GM18951 (cell line): ENCODE data around the gene SUB1.

Experiments used
- POLR2A ChIP-seq: IDR thresholded peaks from 4 replicates; pipeline ENCODE4 v1.6.1; 2011; ENCODE audit warnings: mild to moderate bottlenecking; ENCODE audit not compliant: insufficient read length, insufficient read depth; ENCODE audit errors: extremely low read depth
- in situ Hi-C: fragments of 300-500 bp; cut with MboI; formaldehyde crosslinking; loops from one replicate; pipeline ENCODE4 v1.12.0; 2022; ENCODE audit warnings: low sequenced_read_pairs, mixed read lengths, inconsistent platforms; ENCODE audit not compliant: unreplicated experiment

Gene SUB1

DNA sequence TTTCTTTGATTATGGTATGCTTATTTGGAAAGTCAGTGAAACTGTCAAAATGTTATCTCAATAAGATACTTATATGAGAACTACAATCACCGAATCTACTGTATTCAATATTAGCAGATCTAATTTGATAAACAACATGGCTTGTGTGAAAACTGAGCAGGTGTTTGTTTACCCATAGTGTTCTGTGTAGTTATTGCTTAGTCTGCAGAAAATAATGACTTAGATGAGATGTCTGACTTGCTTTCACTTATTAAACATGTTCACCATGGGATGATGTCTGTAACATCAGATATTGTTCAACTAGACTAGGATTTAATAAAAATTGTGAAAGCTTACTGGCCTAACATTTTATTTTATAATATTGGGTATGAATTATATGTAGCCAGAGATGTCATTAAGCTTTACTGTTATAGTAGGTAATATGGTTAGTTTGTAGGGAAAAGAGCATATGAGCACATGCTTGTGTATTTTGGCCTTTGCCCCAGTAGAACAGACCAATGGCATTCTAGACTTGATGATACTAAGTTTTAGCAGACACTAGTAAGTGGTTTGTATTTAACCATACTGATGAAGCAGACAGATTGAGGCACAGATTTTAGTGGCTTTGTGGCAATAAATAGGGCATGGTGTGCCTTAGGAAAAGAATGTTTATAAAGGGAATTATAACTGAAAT, 16.4 kb downstream of the SUB1 start:
- in situ Hi-C loops, result loop anchor here (25.0 kb wide), 1 partner anchor 364 kb away; no protein-coding TSS in a partner anchor
- TF ChIP-seq POLR2A, result no peak

DNA sequence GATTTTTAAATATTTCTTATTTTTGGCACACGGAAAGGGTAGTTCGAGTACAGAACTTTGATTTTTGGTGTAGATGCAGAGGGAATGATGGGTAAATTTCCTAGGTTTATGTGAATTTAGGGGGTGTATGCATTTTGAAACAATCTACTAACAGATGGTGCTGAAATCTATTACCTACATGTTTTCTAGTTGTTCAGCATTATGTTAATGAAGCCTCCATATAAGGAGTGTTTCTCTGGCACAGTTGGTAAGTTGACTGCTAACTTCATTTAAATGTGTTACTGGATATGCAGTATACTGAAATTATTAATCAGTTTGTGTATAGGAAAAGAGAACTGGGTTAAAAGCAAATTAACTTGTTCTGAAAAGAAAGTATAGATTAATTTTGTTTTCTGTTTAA, 17.5 kb downstream of the SUB1 start:
- TF ChIP-seq POLR2A, result no peak
- in situ Hi-C loops, result loop anchor here (25.0 kb wide), 1 partner anchor 366 kb away; no protein-coding TSS in a partner anchor

DNA sequence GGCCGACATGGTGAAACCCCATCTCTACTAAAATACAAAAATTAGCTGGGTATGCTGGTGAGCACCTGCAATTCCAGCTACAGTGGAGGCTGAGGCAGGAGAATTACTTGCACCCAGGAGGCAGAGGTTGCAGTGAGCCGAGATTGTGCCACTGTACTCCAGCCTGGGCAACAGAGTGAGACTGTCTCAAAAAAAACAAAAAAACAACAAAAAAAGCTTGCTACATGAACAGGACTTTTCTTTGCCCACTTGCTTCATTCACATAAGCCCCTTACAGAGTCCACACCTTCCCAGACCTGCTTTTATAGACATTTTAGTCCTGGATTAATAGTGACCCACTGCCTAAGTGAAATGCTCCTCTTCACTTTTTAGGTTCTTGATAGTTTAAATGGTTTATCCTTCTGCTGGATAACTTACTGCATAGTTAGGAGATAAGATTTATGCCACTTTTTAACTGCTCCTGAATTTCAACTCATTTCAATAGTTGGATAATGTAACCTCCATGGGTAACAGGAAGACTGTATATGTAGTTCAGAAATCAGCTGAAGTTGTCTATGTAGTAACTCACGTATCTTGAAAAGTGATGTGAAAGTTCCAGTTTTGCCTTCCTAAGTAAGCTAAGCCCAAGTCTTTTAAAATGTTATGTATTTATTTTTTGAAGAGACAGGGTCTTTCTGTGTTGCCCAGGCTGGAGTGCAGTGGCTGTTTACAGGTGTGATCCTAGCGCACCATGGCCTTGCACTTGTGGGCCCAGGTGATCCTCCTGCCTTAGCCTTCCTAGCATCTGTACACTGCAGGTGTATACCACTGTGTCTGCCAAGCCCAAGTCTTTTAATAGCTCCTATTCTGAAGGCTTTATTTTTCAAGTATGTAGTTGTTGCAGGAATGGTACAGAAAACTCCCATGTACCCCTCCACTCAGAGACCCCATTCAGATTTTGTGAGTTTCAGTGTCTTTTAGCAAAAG, 19.7 kb downstream of the SUB1 start:
- no peak for TF ChIP-seq POLR2A
- in situ Hi-C loops, result loop anchor here (25.0 kb wide), 1 partner anchor 368 kb away; no protein-coding TSS in a partner anchor

GRCh38 chr5:32605766-32606152, 20.4 kb downstream of the SUB1 start:
- TF ChIP-seq POLR2A, result no peak
- in situ Hi-C loops, result loop anchor here (25.0 kb wide), 1 partner anchor 368 kb away; no protein-coding TSS in a partner anchor

- in situ Hi-C loops, result loop anchor here (25.0 kb wide), 1 partner anchor 375 kb away; no protein-coding TSS in a partner anchor
- TF ChIP-seq POLR2A, result no peak
These were observed 27.0 kb downstream of the SUB1 start for GRCh38 chr5:32612134-32612888.

DNA sequence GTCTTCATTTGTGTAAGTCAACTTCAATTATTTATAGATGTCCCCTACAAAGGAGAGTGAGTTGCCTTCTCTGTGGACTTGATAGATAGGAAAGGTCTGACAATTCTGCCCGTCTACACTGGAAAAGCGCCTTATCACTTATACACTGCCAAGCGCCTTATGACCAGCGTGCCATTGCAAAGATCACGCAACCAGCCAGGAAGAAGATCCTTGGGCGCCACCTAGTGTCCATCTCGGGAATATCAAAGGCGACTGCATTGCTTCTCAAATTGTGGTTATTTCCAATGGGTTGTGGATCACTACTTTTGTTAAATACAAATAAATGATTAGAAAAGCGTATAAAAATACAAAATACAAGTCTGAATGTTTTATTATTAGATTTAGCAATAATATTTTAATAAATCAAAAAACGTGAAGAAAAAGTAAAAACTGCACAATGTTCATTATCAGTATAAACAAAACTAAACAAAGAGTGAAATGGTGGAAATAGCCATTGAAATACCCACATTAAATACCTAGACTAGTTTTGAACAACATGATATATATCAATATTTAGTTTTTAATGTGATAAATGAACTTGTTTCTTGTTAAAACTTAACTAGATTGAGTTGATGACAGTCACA, 27.8 kb downstream of the SUB1 start:
- in situ Hi-C loops, result loop anchor here (25.0 kb wide), 1 partner anchor 376 kb away; no protein-coding TSS in a partner anchor
- no peak for TF ChIP-seq POLR2A

DNA sequence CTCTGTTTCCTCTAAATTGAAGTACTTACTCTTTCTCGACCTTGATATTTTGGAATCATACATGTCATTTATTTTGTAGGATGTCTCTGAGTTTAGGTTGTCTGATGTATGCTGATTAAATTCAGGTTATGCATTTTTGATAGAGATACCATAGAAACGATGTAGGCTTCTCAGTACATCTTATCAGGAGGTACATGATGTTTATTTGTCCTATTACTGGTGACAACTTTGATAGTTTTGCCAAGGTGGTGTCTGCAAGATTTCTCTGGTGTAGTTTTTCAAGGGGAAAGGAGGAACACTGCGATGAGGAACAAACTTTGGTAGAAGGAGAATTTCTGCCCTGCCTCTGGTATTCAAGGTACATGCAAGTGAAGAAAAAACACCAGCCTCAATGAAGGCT, 29.9 kb downstream of the SUB1 start:
- TF ChIP-seq POLR2A, result no peak
- in situ Hi-C loops, result loop anchor here (25.0 kb wide), 1 partner anchor 378 kb away; no protein-coding TSS in a partner anchor

GRCh38 chr5:32618962-32619361, 33.6 kb downstream of the SUB1 start:
- in situ Hi-C loops, result loop anchor here (25.0 kb wide), 1 partner anchor 382 kb away; no protein-coding TSS in a partner anchor
- no peak for TF ChIP-seq POLR2A

DNA sequence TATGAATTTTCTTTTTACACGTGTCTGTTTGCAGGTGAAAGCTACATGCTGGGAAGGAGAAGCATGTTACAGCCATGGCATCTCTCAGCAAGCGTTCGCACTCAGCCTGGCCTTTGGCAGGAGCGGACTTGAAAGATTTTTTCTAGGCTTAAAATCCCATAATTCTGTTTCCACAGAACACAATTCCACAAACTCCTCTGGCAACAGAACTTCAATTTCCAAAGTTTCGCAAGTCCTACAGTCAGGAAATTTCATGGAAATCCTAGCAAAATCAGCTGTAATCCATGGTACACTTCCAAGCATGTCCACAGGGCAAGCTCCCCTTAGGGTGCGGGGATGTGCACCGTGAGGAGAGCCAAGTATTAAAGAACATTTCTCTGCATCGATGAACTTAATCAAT, 35.9 kb downstream of the SUB1 start:
- no peak for TF ChIP-seq POLR2A
- in situ Hi-C loops, result loop anchor here (25.0 kb wide), 1 partner anchor 384 kb away; no protein-coding TSS in a partner anchor

- in situ Hi-C loops, result no loop called here
- TF ChIP-seq POLR2A, result no peak
These were observed 39.7 kb downstream of the SUB1 start for GRCh38 chr5:32625106-32625505.

DNA sequence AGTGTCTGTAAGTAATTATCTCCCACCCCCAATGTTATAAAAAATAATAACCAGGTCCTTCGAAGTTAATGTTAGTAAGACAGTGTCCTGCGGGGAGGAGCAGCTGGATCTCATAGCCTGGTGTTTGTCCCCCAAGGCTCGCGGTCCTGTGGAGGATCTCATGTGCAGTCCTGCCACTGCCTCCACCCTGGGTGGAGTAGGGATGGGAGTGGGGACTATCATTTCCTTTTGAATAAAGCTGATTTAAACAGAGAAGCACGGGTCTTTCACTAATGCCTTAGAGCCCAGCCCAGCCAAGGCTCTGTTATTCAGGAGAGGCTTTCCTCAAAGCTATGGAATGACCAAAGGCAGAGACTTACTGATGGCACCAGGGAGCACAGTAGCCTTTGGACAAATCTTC, 40.2 kb downstream of the SUB1 start:
- in situ Hi-C loops, result no loop called here

DNA sequence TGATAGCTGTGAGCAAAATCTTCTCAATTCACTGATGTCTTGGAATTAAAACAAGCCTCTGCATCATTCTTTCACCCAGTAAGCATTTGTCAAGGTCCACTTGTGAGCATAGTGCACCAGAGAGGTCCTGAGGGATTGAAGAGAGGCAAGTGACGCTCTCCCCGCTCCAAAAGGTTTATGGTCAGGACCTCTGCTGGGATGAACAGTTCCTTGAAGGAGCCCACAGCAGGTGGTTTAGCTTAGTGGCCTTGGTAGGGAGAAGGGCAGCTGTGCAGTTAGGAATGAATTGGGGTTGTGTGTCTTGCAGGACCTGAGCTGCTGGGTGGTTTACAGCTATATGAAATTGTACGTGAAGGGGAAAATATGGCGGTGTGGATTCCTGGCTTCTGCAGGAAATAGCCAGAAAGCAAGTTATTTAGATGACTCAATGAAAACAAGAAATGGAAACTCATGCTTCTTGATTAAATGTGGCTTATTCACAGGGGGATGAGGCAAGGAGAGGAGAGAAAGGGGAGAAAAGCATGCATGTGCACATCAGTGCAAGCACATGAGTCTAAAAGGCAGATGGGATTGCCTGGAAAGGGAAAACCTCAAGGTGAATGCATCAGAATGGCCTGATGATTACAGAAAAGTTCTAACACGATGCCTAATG, 42.0 kb downstream of the SUB1 start:
- in situ Hi-C loops, result no loop called here
- TF ChIP-seq POLR2A, result no peak

More for the DNA sequence above, 40.2 kb downstream of the SUB1 start:
- no peak for TF ChIP-seq POLR2A
